ENCODE results near the gene LRRC74B.
"Not testable (repeated sequence)": the region's sequence is repeated elsewhere in the genome, so short reads cannot be mapped to it uniquely, and the experiment has no call there.

Gene LRRC74B

DNA sequence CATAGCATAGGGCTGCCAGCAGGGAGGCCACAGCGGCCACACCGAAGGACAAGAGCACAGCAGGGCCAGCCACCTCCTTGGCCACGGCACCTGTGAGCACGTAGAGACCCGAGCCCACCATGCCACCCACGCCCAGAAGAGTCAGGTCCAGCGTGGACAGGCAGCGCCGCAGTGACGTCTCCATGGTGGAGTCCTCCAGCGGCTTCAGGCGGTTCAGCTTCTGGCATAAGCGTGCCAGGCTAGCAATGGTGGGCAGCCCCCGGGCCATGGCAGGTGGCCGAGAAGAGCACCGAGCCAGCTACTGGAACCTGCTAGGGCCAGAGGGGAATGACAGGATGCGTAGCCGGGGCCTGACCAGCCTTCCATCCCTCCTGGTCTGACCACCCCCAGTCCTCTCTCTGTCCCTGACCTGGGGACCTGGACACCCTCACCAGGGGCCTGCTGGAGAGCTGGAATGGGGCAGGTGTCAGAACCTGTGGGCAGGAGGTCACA, 14.2 kb upstream of the LRRC74B start:
- in situ Hi-C loops (cut with HindIII; ENCODE audit: low sequenced_read_pairs), result no loop called here

DNA sequence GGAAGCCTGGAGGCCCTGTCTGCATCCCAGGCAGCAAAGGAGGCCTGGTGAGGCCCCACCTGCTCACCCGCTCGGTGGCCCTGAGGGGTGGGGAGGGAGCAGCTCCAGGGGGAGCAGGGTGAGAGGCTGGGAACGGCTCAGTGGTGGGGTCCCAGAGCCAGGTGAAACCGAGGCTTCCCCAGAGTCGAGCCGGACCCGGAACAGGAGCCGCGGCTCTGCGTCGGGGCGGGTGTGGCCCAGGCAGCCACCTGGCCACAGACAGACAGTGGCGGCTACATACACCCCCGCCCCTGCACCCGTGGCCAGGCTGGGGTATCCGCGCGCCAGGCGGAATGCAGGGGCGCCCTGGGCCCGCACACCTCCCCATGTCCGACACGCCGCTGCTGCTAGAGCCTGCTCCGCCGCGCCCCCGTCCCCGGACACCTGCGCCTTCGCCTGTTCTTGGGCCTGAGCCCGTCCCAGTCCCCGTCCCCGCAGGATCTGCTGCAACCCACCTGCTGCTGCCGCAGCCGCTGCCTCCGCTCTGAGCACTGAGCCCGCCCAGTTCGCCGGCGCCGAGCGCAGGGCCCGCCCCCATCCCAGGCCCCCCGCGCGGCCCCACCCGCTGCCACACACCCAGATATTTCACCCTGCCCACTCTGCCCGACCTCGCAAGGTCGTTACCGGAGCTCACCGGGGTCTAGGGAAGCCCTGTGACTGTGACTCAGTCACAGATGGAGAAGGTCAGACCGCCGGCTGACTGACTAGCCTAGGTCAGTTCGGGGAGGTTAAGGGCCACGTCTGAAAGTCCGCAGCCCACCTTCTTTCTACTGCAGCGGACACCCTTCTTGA, 13.5 kb upstream of the LRRC74B start, which contains the start of gene SLC7A4:
TSS of gene SLC7A4 (minus strand) at position 525 of the 831 bp plus-strand sequence. CDS start 749 bp downstream, outside the sequence.
- in situ Hi-C loops (cut with HindIII; ENCODE audit: low sequenced_read_pairs), result no loop called here

DNA sequence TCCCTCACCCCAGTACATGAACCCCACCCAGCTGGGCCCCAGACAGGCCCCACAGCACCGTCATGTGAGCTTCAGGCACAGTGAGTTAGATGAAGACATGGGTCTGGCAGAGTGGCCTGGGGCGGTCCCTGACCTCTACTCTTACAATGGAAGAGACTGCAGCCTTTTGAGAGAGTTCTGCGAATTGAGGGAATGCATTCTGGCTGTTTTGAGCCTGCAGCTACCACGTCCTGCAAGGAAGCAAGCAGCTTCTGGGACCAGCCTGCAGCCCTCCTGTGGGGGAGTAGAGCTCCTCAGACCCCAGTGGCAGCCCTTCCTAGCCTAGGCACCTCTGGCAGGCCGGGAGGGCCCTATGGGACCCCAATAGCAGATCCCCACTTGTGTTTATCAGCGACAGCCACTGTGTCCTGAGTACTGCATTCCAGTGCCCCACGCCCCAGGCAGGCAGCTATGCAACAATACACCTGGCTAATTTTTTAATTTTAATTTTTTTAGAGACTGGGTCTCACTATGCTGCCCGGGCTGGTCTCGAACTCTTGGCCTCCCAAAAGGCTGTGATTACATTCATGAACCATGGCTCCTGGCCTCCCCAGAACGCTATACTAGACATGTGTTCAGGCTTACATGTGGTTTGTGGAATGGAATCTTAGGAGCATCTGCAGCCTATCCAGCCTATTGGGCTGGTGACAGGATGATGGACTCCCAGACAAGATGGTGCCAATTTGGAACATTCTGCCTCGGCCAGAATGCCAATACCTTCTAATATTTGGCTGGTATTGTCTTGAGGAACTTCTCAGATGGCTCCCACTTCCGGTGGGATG, 12.7 kb upstream of the LRRC74B start:
- in situ Hi-C loops (cut with HindIII; ENCODE audit: low sequenced_read_pairs), result no loop called here

DNA sequence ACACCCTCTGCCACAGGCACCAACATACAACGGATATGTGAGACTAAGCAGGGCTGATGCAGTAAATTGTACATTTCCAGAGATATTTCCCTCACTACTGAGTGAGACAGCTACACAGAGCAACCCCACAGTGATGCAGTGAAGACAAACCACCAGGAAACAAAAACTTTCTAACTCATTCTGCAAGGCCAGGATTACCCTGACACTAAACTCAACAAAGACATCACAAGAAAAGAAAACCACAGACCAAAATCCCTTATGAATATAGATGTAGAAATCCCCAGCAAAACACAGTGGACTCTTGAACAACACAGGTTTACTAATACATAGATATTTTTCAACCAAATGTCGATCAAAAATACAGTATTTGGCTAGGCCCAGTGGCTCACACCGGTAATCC, 11.9 kb upstream of the LRRC74B start:
- in situ Hi-C loops (cut with HindIII; ENCODE audit: low sequenced_read_pairs), result no loop called here

DNA sequence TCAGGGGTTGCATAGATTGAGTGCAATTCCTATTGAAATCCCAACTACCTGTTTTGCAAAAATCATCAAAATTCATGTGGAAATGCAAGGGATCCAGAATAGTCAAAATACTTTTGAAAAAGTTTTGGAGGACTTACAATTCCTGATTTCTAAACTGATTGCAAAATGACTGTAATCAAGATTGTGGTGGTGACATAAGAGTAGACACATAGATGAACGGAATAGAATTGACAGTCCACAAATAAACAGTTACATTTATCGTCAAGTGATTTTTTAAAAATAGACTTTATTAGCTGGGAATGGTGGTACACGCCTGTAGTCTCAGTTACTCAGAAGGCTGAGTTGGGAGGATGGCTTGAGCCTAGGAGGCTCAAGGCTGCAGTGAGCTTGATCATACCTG, 10.8 kb upstream of the LRRC74B start:
- in situ Hi-C loops (cut with HindIII; ENCODE audit: low sequenced_read_pairs), result no loop called here

DNA sequence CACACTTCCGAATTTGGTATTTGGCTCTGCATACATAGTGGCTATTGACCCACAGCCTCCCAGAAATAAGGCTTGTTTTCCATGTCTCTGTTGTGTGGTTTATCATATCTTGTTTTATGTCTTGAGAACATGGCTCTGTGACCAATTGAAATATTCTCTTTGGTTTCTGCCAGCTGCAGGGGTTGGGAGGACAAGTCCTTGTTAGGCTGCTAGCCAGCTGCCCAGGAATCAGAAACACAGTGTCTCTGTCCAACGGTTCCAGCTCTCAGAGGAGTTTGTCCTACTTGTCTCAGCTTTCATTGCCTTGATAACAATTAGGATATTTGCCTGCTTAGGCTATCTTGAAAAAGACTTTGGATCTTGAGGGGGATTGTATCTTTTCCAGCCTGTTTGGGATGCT, 7.3 kb upstream of the LRRC74B start:
- in situ Hi-C loops (cut with HindIII; ENCODE audit: low sequenced_read_pairs), result no loop called here

DNA sequence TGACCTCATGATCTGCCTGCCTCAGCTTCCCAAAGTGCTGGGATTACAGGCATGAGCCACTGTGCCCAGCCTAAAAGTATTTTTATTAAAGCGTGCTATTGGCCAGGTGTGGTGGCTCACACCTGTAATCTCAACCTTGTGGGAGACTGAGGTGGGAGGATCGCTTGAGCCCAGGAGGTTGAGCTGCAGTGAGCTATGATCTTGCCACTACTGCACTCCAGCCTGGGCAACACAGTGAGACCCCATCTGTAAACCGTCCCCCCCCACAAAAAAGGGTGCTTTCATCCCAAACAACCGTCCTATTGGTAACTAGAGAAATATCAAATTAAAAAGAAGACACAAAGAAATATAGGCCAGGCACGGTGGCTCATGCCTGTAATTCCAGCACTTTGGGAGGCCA, 6.6 kb upstream of the LRRC74B start:
- in situ Hi-C loops (cut with HindIII; ENCODE audit: low sequenced_read_pairs), result not testable (repeated sequence)

DNA sequence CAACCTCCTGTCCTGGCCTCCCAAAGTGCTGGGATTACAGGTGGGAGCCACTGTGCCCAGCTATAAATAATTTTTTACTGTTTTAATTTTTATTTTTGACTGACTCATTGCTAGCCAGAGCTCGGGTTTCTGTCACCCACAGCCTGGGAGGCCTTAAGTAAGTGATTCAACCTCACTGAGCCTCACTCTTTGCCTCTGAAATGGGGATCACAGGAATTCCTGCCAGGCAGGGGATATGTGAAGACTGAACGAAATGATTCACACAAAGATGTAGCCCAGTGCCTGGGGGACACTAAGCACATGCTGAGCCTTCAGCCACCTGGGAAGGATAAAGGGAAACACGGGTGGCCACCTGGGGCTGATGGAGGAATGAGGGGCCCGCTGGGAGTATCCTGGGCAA, 3.8 kb upstream of the LRRC74B start:
- in situ Hi-C loops (cut with HindIII; ENCODE audit: low sequenced_read_pairs), result no loop called here

DNA sequence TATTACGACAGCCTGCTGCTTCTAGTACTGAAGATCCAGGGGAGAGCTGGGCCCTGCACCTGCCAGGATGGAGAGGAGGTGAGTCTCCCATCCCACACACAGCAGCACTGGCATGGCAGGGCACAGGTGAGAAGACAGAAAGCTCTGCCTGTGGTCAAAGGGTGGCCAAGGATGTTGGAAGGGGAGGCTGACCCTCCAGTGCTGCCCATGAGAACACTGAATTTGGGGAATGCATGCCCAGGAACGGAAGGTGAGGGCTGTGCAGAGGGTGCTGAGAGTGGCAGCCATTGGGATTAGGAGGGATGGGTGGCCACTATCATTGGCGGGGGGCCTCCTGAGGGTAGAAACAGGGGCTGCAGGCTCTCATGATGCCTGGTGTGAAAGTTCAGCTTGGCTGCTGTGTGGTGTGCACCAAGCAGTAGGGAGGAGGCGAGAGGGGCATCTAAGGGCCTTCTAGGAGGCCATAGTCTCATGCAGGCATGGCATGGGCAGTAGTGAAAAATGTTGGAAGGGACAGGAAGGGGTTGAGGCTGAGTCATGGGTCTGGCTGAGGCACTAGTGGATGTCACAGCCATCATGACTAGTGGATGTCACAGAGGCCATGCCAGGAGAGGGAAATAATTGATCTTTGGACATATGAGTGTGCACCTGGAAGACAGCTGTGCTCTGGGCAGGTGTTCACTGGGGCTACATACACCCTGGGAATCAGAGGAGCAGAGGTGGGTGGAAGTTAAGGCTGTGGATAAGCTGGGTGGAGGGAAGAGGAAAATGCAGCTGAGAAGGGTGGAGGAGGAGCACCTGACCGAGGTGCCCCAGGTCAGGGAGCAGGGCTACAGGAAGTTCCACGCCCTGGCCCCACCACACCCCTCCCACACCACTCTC, 2.5 kb upstream of the LRRC74B start:
- in situ Hi-C loops (cut with HindIII; ENCODE audit: low sequenced_read_pairs), result no loop called here

DNA sequence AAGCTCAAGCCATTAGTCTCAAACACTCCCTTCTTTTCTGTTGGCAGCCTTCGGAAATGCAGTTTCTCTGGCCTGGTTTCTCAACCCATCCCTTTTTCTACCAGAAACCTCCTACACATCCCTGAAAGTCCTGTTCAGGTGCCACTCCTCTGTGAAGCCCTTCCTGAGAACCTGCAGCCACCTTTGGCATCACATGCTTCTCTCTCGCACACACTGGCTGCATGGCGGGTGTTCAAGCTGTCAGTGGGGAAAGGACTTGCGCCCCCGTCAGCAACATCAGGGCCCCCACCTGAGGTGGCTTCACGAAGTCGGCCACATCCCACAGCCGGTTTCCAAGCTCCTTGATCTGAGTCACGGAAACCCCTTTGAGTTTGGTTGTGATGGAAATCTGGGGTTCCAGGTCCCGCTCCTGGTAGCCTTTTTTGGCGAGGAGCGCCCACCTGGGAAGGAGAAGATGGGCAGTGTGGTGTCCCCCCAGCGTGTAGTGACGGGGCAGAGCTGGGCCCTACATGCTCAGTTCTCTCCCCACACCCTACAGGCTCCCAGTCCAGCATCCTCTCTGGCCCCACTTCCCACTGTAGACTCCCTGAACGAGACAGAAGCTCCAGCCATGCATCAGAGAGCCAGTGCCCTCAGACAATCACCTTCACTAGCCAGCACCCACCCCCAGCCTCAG, 1.7 kb upstream of the LRRC74B start:
- in situ Hi-C loops (cut with HindIII; ENCODE audit: low sequenced_read_pairs), result no loop called here

DNA sequence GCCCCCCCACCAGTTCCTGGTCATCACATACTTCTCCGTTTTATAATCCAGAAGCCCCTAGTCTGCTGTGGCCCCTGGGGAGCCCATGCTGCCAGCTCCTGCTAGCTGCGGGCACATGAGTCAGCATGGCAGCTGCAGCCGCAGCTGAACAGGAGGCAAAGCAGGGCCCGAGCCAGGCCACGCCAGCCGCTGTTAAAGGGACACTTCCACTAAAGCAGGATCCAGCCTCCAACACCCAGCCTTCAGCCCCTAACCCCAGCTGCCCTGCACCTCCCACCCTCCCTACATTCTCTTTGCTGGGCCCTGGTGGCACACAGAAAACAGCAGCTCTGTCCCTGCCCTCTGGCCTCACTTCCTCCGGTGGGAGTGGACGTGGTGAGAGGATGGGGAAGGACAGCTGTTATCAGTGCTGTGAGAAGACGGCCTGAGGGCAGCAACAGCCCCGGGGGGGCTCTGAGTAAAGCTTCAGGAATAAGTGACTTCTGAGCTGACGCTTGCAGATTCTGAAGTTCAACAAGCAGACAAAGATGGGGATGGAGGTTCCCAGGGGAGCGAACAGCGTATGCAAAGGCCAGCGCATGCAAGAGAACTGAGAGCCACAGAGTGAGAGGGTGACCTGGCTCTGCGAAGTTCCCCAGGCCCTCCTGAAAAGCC, 688 bp upstream of the LRRC74B start:
- in situ Hi-C loops (cut with HindIII; ENCODE audit: low sequenced_read_pairs), result no loop called here

DNA sequence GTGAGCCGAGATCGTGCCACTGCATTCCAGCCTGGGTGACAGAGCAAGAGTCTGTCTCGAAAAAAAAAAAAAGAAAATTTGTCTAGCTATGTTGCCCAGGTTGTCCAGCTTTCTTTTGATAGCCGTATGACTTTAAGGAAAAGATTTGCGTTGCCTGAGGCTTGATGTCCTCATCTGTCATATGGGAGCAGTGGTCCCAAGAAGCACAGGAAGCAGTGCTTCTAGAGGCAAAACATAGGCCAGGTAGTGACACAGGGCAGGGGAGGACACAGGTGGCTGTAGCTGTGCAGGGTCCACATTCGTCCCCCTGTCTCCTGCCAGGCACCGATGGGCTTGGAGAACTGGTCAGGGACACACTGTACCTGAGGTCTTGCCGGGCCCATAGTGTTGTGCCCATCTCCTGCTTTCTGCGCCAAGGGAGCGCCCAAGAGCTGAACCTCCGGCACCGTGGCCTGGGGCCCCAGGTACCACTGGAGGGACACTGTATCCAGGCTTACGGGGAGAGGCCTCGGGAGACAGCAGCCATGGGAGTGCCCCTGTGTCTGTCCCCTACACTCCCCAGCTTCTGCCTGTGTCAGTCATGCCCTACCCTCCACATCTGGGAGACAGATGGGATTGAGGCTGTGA, 1.4 kb downstream of the LRRC74B start:
- in situ Hi-C loops (cut with HindIII; ENCODE audit: low sequenced_read_pairs), result no loop called here

DNA sequence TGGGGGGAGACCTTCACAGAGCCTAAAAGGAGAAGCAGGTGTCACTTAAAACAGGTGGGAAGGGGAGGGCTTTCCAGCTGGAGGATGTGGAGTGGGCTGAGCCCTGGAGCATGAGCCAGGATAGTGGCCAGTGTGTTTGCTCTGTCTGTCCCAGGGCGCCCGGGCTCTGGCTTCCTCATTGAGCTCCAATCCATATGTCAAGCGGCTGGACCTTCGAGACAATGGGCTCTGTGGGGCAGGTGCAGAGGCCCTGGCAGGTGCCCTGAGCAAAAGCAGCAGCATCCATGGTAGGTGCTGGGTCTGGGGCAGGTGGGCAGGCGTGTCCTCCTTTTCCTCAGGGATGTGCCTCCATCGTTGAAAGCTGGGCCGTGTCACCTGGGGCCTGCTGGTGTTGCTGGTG, 2.0 kb downstream of the LRRC74B start:
- in situ Hi-C loops (cut with HindIII; ENCODE audit: low sequenced_read_pairs), result no loop called here

DNA sequence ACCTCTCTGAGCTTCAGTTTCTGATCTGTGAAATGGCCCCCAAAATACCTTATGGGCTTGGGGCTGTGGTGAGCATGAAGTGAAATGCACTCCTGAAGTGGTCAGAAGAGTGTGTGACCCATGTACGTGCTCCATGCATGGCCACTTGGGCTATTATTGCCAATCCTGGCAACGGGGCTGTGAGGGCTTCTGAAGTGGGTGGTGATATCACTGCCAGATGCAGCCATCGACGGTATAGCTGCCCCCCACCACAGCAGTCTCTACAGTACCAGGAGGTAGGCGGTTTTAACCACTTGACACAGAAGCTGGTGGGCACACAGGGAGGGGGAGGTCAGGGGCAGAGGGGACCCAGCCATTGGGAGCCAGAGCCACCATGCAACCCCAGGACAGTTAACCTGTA, 2.7 kb downstream of the LRRC74B start:
- in situ Hi-C loops (cut with HindIII; ENCODE audit: low sequenced_read_pairs), result not testable (repeated sequence)

DNA sequence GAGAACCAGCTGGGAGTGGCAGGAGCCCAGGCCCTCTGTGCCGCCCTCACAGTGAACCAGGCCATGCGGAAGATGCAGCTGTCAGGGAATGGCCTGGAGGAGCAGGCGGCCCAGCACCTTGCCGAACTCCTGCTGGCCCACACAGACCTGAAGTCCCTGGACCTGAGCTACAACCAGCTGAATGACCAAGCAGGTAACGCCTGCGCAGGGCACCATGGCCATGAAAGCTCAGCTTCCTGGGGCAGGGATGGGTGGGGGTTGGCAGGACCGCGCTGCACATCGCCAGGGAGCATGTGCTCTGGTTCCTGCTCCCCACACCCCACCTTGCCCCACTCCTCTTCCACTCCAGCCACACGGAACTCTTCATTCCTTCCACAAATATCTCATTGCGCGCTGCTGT, 3.2 kb downstream of the LRRC74B start:
- in situ Hi-C loops (cut with HindIII; ENCODE audit: low sequenced_read_pairs), result not testable (repeated sequence)

DNA sequence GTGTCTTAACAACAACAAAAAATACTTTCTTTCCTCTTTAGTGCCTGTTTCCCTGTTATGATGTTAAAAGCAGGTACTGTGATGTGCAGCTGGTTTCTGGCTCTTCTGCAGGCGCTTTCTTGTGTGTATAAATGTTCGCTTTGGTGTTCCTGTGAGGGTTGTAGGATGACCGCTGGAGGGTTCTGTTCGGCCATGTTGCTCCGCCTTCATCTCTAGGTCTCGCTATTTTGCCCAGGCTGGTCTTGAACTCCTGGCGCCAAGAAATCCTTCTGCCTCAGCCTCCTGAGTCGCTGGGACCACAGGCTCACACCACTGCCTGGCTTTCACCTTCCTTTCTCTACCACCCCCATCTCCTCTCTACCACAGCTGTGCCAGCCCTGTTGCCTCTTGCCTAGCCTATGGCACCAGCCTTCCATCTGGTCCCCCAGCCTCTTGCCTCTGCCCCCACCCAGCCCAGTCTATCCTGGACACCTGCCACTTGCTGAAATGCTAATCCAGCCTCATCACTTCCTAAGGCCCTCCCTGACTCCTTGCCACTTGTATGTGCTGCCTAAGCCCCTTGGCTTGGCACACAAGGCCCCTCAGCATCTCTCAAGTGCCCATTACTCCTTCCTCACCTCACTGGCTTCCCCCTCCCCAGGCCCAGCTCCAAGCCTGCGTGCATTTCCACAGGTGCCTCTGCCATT, 5.5 kb downstream of the LRRC74B start:
- in situ Hi-C loops (cut with HindIII; ENCODE audit: low sequenced_read_pairs), result no loop called here

DNA sequence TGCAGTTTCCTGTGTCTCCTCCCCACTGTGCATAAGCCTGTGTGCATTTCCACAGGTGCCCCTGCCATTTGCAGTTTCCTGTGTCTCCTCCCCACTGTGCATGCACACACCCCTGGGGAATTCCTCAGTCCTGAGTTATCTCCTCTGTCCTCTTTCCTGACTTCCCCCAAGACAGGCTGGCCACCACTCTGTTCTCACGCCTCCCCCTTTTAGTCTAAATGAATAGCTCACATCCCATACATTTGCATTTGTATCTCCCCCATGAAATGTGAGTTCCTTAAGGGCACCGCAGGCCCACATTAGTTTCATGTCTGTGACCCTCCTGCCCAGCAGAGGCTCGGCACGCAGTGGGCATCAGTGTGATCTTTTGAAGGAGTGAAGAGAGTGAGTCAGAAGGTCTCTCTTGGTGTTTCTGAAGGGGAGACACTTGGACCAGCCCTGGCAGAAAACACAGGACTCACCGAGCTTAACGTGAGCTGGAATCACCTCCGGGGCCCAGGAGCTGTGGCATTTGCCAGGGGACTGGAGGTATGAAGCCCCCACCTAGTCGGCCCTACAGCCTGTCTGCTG, 6.2 kb downstream of the LRRC74B start:
- in situ Hi-C loops (cut with HindIII; ENCODE audit: low sequenced_read_pairs), result no loop called here

DNA sequence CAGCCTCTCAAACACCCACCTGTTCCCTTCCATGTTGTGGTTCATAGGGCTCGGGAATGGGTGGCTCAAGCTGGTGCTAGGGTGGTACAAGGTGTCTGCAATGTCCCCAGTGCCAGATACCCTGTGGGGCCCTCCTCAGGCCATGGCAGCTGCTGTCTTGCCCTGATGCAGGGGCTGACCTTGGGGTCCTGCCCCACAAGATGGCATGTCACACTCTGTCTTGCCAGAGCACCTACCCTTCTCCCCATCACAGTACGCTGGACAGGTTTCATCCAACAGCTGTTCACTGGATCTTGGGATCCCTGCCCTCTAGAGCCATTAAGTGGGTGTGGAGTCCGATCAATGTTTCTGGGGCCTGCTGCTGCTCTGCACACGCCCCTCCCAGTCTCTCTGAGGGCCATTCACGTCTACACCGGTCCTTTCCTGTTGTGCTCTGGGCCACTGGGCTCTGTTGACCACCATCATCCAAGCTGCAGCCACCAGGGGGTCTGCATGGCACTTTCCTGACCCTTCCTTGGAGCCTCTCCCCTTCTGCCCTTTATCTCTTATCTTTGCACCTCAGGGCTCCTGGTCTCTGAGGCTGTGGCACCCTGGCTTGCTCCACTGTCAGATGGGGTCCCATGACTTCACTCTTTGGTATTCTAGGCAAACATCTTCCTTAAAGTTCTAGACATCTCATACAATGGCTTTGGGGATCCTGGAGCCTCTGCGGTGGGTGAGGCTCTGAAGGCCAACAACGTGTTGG, 7.1 kb downstream of the LRRC74B start:
- in situ Hi-C loops (cut with HindIII; ENCODE audit: low sequenced_read_pairs), result no loop called here
